GM18907 (cell line): Measurements from ENCODE around the gene MTCP1.
A peak's percentile ranks its signal among the peaks of the same experiment; 100 is the strongest.

ENCODE experiments used
- ATAC-seq: cut with Tn5 transposase; IDR thresholded peaks from one replicate; pipeline ENCODE4 v1.9.1; 2021; ENCODE audit warnings: mild to moderate bottlenecking, moderate library complexity; ENCODE audit not compliant: unreplicated experiment

Gene MTCP1

GRCh38 chrX:155054255-155054654 is 16.7 kb downstream of the MTCP1 start:
- ATAC-seq = no peak

- no peak for ATAC-seq
These were observed 17.3 kb downstream of the MTCP1 start for GRCh38 chrX:155053656-155054055.

GRCh38 chrX:155052738-155053498 is 18.0 kb downstream of the MTCP1 start:
- no peak for ATAC-seq

- ATAC-seq = no peak
These were observed 21.8 kb downstream of the MTCP1 start for GRCh38 chrX:155048977-155049619.

- no peak for ATAC-seq
These were observed 24.0 kb downstream of the MTCP1 start for GRCh38 chrX:155046811-155047528.

GRCh38 chrX:155046129-155046810 is 24.7 kb downstream of the MTCP1 start:
- ATAC-seq = no peak

- ATAC-seq = no peak
These were observed 35.2 kb downstream of the MTCP1 start for GRCh38 chrX:155035688-155036087.

- no peak for ATAC-seq
These were observed 39.3 kb downstream of the MTCP1 start for GRCh38 chrX:155031657-155032056.

- no peak for ATAC-seq
These were observed 42.1 kb downstream of the MTCP1 start for GRCh38 chrX:155028877-155029291.

- no peak for ATAC-seq
These were observed 42.8 kb downstream of the MTCP1 start for GRCh38 chrX:155028129-155028528.

GRCh38 chrX:155027509-155028066 is 43.3 kb downstream of the MTCP1 start:
- ATAC-seq = no peak

- peak; percentile 90 for ATAC-seq
These were observed 44.0 kb downstream of the MTCP1 start, which contains the start of gene FUNDC2 for GRCh38 chrX:155026727-155027508. FUNDC2 (plus strand) TSS chrX:155026844; CDS start chrX:155026939, 95 bp downstream.

GRCh38 chrX:155026420-155026726 is 44.6 kb downstream of the MTCP1 start:
- ATAC-seq = no peak

GRCh38 chrX:155023907-155024833 is 46.8 kb downstream of the MTCP1 start:
- no peak for ATAC-seq

GRCh38 chrX:155022585-155022984 is 48.4 kb downstream of the MTCP1 start, which contains the start of gene F8:
F8 (minus strand) TSS chrX:155022723; CDS start chrX:155022552, 171 bp downstream.
- ATAC-seq = no peak

GRCh38 chrX:155020591-155020990 is 50.3 kb downstream of the MTCP1 start:
- no peak for ATAC-seq
